ENCODE measurements around the gene ANKRD55.

The ANKRD55 gene

DNA sequence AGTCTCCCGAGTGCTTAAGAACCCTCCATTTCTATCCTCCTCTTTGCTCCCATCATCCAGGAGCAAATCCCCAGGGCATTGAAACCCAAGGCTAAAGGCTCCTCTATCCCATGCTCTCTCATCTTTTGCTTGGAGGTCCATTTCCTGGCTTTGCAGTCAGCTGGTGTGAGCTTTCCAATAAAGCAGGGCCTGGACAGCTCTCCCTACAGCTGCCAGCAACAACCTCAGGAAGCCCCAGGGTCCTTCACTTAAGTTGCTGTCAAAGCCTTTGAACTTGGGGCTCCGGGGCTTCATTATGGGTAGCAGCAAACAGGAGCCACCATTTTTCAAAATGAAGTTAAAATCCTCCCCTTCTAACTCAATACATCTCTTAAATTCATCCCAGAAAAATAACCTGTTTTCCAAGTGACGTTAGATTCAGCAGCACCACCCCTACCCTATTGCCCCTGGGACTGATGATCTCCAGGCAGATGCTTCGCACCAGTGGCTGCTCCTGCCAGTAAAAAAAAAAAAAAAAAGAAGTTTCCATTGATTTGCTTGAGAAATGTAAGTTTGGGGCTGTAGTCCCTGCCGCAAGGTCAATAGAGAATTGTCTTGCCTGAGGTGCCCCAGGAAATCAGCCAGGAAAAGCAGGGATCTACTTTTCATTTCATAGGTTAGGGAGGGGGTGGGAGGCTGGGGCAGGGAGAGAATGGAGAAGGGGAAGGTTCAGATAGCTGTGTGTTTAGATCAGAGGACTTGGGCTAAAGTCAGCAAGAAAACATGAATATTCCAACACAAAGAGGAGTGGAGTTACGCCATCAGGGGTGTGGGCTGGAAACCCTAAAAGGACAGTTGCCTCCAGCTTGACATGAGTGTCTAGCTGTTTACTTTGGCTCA lies 154.6 kb downstream of the ANKRD55 start:
- H3K4me3 ChIP-seq (ENCODE audit: low read depth, low read length): no peak overlapping the region
- DNase-seq (ENCODE audit: low read depth): no peak
- no peak for TF ChIP-seq CTCF (IDR thresholded peaks at IDR 0.05; ENCODE audit: low read depth, low read length, missing control alignments)

DNA sequence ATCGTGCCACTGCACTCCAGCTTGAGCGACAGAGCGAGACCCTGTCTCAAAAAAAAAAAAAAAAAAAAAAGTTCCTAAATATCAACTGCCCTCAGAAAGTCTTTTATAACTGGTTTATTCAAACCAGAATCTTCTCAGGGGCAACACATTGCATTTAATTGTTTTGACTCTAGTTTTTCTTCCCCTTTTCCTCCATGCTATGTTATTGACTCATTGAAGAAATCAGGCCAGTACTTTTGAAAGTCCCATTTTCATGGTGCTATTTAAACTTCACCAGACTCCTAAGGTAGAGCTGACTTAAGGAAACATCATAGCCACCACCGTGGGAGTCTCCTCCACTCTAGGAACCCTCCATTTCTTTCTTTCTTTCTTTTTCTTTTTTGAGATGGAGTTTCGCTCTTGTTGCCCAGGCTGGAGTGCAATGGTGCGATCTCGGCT lies 155.3 kb downstream of the ANKRD55 start:
- TF ChIP-seq CTCF (IDR thresholded peaks at IDR 0.05; ENCODE audit: low read depth, low read length, missing control alignments): no peak
- no peak for DNase-seq (ENCODE audit: low read depth)
- H3K4me3 ChIP-seq (ENCODE audit: low read depth, low read length): no peak overlapping the region

DNA sequence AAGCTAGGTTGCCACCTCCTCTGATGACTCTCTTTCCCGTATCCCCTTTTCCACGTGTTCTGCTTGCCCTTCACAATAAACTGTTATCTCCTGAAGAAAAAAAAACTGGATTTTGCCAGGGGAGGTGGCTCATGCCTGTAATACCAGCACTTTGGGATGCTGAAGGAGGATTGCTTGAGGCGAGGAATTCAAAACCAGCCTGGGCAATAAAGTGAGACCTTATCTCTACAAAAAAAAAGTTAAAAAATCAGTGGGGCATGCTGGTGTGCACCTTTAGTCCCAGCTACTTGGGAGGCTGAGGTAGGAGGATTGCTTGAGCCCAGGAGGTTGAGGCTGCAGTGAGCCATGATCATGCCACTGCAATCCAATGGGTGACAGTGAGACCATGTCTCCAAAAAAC lies 156.6 kb downstream of the ANKRD55 start:
- no peak for DNase-seq (ENCODE audit: low read depth)
- no peak overlapping the region for H3K4me3 ChIP-seq (ENCODE audit: low read depth, low read length)
- TF ChIP-seq CTCF (IDR thresholded peaks at IDR 0.05; ENCODE audit: low read depth, low read length, missing control alignments): no peak

DNA sequence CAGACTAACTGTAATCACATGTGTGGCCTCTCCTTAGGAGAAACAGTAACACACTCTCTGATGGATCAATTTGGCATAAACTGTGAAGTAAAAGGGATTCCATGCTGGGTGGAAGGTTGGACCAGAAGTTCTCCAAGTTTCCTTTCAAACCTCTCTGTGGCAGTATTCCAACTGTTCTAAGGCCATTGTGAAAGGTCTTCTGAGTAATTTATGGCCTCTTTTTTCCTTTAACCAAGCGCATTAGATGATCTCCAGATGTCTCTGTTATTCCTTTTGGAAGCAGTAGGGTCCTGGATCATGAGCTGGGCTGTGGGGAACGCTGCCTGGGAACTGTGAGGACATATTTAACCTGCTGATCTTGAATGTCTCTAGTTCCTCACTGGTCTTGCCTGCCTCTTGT lies 157.8 kb downstream of the ANKRD55 start:
- TF ChIP-seq CTCF (IDR thresholded peaks at IDR 0.05; ENCODE audit: low read depth, low read length, missing control alignments): no peak
- no peak overlapping the region for H3K4me3 ChIP-seq (ENCODE audit: low read depth, low read length)
- DNase-seq (ENCODE audit: low read depth): no peak

- no peak for DNase-seq (ENCODE audit: low read depth)
- TF ChIP-seq CTCF (IDR thresholded peaks at IDR 0.05; ENCODE audit: low read depth, low read length, missing control alignments): no peak
- no peak overlapping the region for H3K4me3 ChIP-seq (ENCODE audit: low read depth, low read length)
These were observed 160.0 kb downstream of the ANKRD55 start for GRCh38 chr5:56072863-56073766.

DNA sequence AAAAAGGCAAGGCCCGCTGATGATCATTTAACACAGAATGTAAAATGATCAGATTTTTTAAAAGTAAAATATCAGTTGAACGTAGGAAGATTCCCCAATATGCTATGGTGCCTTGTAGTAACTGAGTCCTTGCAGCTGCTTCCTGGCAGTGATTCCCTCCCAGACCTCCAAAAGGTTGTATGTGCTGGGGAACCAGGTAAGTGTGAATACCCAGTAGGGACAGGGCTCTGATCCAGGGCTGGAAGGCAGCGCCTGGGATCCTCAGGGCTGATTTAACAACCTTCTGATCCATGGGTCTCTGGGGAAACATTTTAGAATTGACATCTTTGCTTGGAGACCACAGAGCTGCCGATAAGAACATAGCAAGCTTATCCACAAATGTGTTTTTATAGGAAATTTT lies 161.7 kb downstream of the ANKRD55 start:
- H3K4me3 ChIP-seq (ENCODE audit: low read depth, low read length): no peak overlapping the region
- DNase-seq (ENCODE audit: low read depth): no peak
- no peak for TF ChIP-seq CTCF (IDR thresholded peaks at IDR 0.05; ENCODE audit: low read depth, low read length, missing control alignments)
